G401 (cell line): ENCODE measurements around the gene MSH2. TPM values are rescaled to one million over a fixed set of nuclear protein-coding genes. Genes with fewer than 3 reads are reported as not detected.
A peak's percentile ranks its signal among the peaks of the same experiment; 100 is the strongest.

ENCODE experiments used
- DNase-seq: peaks from one replicate; pipeline ENCODE4 v3.0.0-alpha.2; 2015; ENCODE audit warnings: low spot score
- in situ Hi-C: cut with HindIII; loops from 2 replicates; pipeline ENCODE4 v1.10.0; 2016; ENCODE audit warnings: low sequenced_read_pairs, mixed read lengths
- total RNA-seq: library from RNA; depleted of rRNA; stranded (reverse); fragments of >200 nt; shearing (Covaris generic); gene quantifications from 2 replicates; pipeline ENCODE4 v1.2.3, GENCODE V29; 2014; rRNA removed

Gene MSH2
- total RNA-seq, 1 experiment from 2014 or later: 115 TPM

GRCh38 chr2:47520825-47521665 lies 118.1 kb downstream of the MSH2 start:
- DNase-seq: peak; percentile 67
- in situ Hi-C loops: no loop called here

DNA sequence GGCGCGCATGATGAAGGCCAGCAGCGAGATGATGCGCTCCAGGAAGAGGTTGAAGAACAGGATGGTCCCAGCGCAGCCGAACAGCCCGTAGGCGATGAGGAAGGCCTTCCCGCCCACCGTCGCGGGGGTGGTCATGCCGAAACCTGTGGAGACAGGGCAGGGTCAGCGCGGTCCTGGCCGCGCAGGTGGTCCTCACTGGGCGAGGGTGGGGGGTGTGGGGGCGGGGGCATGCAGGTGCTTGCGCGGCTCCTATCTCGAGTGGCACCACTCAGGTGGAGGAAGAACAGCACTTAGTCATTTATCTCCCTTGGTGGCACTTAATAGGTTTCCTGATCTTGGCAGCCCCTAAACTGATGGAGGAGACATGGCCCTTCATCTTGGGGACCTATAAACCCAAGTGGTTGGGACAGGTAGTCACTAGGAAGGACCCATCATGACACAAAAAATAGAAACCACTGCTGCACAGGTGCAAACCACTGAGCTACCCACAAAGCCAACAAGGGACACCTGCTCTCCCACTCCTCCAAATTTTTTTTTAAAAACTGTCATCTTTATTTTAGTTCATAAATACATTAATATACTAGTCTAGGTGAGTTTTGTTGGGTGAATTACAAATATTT lies 118.8 kb downstream of the MSH2 start:
- no peak for DNase-seq
- in situ Hi-C loops: no loop called here

- no peak for DNase-seq
- in situ Hi-C loops: no loop called here
These were observed 122.2 kb downstream of the MSH2 start for GRCh38 chr2:47525167-47525566.

DNA sequence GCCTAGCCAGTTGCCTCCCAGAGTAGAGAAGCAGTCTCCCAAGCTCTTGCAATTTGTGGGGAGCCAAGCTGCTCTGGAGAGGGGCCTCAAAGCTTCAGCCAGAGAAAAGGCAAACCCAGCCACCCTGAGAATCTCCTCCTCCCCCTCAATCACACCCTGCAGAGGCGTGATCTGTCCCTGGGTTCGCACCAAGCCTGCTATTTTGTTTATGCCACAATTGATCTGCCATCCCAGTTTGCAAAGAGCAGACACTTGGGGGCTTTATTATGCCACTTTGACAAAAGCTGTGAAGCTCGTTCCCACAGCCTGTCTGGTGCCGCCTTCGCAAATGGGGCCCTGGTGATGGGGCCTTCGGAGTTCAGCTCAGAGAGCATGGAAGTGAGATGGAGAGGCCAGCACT lies 125.5 kb downstream of the MSH2 start:
- in situ Hi-C loops: no loop called here
- no peak for DNase-seq

DNA sequence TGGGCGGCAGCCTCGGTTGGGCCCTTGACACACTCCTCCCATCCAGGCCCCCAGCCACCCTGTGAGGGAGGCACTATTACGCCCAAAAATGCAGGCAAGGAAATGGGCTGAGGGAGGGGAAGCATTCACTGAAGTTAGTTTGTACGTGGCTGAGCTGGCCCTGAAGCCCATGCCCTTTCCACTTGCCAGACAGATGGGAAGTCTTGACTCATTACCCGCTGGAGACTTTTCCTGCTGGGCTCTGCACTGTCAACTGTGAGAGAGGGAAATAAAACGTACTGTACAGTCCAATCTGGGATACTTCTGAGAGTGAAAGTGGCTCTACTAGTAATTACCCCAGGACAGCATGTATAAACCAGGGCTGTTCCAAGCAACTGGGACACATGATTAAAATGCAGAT lies 125.9 kb downstream of the MSH2 start:
- DNase-seq: peak; percentile 59

DNA sequence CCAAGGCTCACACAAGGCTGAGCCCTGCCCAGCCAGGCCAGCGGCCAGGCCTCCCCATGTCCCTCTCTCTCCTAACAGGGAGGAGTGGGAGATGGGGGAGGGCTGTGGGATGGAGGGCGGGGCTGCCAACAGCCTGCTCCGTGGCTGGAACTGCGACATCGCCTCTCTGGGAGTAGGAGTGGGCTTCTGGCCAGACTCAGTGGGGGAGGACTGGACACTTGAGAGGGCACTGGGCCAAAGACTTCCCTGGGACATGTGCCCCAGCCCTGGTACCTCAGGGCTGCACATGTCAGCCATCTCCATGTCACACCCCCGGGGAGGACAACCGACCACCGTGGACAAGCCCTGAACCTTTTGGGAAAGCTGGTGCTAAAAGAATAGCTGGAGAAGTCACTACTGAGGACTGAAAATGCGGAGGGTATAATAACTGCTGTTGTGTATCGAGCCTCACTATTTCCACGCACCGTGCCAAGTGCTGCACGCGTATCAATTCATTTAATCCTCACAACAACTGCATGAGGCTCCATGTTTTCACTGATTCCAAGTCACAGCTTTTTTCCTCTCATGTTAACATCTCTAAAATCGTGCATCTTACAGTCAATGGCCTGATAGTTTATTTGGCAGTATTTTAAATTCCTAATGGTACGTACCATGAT lies 127.3 kb downstream of the MSH2 start:
- DNase-seq: no peak
- in situ Hi-C loops: no loop called here

More for the DNA sequence above, 125.9 kb downstream of the MSH2 start:
- in situ Hi-C loops: no loop called here

GRCh38 chr2:47531378-47532042 lies 128.6 kb downstream of the MSH2 start:
- DNase-seq: no peak
- in situ Hi-C loops: no loop called here

Other genes starting within 250 kb of the MSH2 start
- not detected in 2 replicates for gene STPG4, start 247.8 kb upstream of the MSH2 start, total RNA-seq
- 657 and 774 TPM in 2 replicates for gene CALM2, start 226.6 kb upstream of the MSH2 start, total RNA-seq
- 1.3 and 4.0 TPM in 2 replicates for gene EPCAM, start 33.8 kb upstream of the MSH2 start, total RNA-seq
- gene KCNK12, start 167.8 kb downstream of the MSH2 start, total RNA-seq: 0.03 TPM in 1 of 2 replicates, not detected in the other